Neuronal stem cell (in vitro differentiated cells): ENCODE data around the gene CNTF.
A peak's percentile ranks its signal among the peaks of the same experiment; 100 is the strongest.

Experiments used
- DNase-seq: peaks from one replicate; pipeline ENCODE4 v3.0.0-alpha.2; 2013; ENCODE audit warnings: low spot score
- H2AFZ ChIP-seq: one replicate; pipeline ENCODE4 v1.6.1; 2013; ENCODE audit warnings: mild to moderate bottlenecking, low read length, inconsistent platforms
- H2AK5ac ChIP-seq: 2 replicates; pipeline ENCODE4 v1.6.1; 2013; ENCODE audit warnings: low read depth, mild to moderate bottlenecking, inconsistent platforms, low read length, moderate library complexity, mixed read lengths
- H2BK120ac ChIP-seq: 2 replicates; pipeline ENCODE4 v1.6.1; 2013; ENCODE audit warnings: low read depth, mild to moderate bottlenecking, inconsistent platforms, low read length, moderate library complexity, mixed read lengths
- H2BK12ac ChIP-seq: one replicate; pipeline ENCODE4 v1.6.1; 2013; ENCODE audit warnings: low read length, inconsistent platforms
- H2BK15ac ChIP-seq: 2 replicates; pipeline ENCODE4 v1.6.1; 2013; ENCODE audit warnings: mild to moderate bottlenecking, low read length, inconsistent platforms, mixed read lengths
- H2BK5ac ChIP-seq: one replicate; pipeline ENCODE4 v1.6.1; 2013; ENCODE audit warnings: inconsistent platforms, mild to moderate bottlenecking, low read length, moderate library complexity
- H3K14ac ChIP-seq: one replicate; pipeline ENCODE4 v1.6.1; 2013; ENCODE audit warnings: low read length, inconsistent platforms
- H3K18ac ChIP-seq: 2 replicates; pipeline ENCODE4 v1.6.1; 2013; ENCODE audit warnings: low read length, inconsistent platforms
- H3K23ac ChIP-seq: 2 replicates; pipeline ENCODE4 v1.6.1; 2013; ENCODE audit warnings: low read depth, mild to moderate bottlenecking, mixed read lengths, low read length, inconsistent platforms; ENCODE audit not compliant: poor library complexity
- H3K27ac ChIP-seq: replicated peaks from 3 replicates; pipeline ENCODE4 v1.5.1; 2013; ENCODE audit warnings: low read length, inconsistent platforms
- H3K27me3 ChIP-seq, 3 experiments: 2 replicates each; pipeline ENCODE4 v1.6.1; 2013; ENCODE audit warnings: low read length in 3 of 3, mild to moderate bottlenecking in 2 of 3, inconsistent platforms in 1 of 3, low read depth in 1 of 3, mixed read lengths in 1 of 3, moderate library complexity in 1 of 3; ENCODE audit not compliant: control insufficient read depth in 3 of 3, insufficient read depth in 3 of 3
- H3K36me3 ChIP-seq, 2 donors: replicated peaks in 1 of 2; 2 replicates each; pipeline ENCODE4 v1.6.1; 2013; ENCODE audit warnings: low read length in 2 of 2; ENCODE audit not compliant: control insufficient read depth in 2 of 2, insufficient read depth in 2 of 2
- H3K4ac ChIP-seq: 2 replicates; pipeline ENCODE4 v1.6.1; 2013; ENCODE audit warnings: inconsistent platforms, mild to moderate bottlenecking, low read length, moderate library complexity
- H3K4me1 ChIP-seq, 2 donors: 1 replicate in 1 of 2; 2 replicates in 1 of 2; pipeline ENCODE4 v1.6.1; 2013; ENCODE audit warnings: low read length in 2 of 2, low read depth in 1 of 2; ENCODE audit not compliant: control insufficient read depth in 2 of 2, insufficient read depth in 1 of 2
- H3K4me2 ChIP-seq: one replicate; pipeline ENCODE4 v1.6.1; 2013; ENCODE audit warnings: mild to moderate bottlenecking, low read length, inconsistent platforms; ENCODE audit not compliant: insufficient read depth, poor library complexity, severe bottlenecking
- H3K4me3 ChIP-seq, 2 donors: 2 replicates each; pipeline ENCODE4 v1.5.1; 2013; ENCODE audit warnings: low read length in 2 of 2, mild to moderate bottlenecking in 2 of 2, inconsistent platforms in 1 of 2, moderate library complexity in 1 of 2
- H3K79me1 ChIP-seq: one replicate; pipeline ENCODE4 v1.6.1; 2013; ENCODE audit warnings: low read depth, mild to moderate bottlenecking, inconsistent platforms, low read length, moderate library complexity
- H3K9ac ChIP-seq: one replicate; pipeline ENCODE4 v1.6.1; 2013; ENCODE audit warnings: mild to moderate bottlenecking, low read depth, low read length, inconsistent platforms; ENCODE audit not compliant: poor library complexity
- H3K9me3 ChIP-seq, 2 donors: replicated peaks in 1 of 2; 2 replicates each; pipeline versions ENCODE3 to v1.6.1; 2013; ENCODE audit warnings: low read length in 2 of 2, mild to moderate bottlenecking in 2 of 2, inconsistent platforms in 1 of 2, low read depth in 1 of 2, mixed read lengths in 1 of 2, moderate library complexity in 1 of 2; ENCODE audit not compliant: control insufficient read depth in 2 of 2, insufficient read depth in 1 of 2
- H4K8ac ChIP-seq: one replicate; pipeline ENCODE4 v1.6.1; 2013; ENCODE audit warnings: low read depth, mild to moderate bottlenecking, inconsistent platforms, low read length, moderate library complexity
- H4K91ac ChIP-seq: one replicate; pipeline ENCODE4 v1.6.1; 2013; ENCODE audit warnings: low read length, low read depth, mild to moderate bottlenecking, inconsistent platforms; ENCODE audit not compliant: poor library complexity
- WGBS, 2 donors: extraction: QIAGEN DNeasy Blood & Tissue Kit; methylation state at CpG; one replicate each; pipeline ENCODE4 v1.1.7; 2013; ENCODE audit warnings: missing lambda C conversion rate in 2 of 2, mixed read lengths in 1 of 2; ENCODE audit not compliant: insufficient read length in 2 of 2, insufficient replicate concordance in 1 of 2; ENCODE audit errors: extremely low coverage in 2 of 2; 5-methylcytosine and 5-hydroxymethylcytosine counted together

CNTF gene

GRCh38 chr11:58639103-58639502 lies 16.6 kb downstream of the CNTF start:
- H3K4me2 ChIP-seq, result no peak overlapping the region
- H4K8ac ChIP-seq, result no peak overlapping the region
- no peak overlapping the region for H3K4ac ChIP-seq
- H2BK12ac ChIP-seq, result no peak overlapping the region
- no CpG with 5 or more reads among the region's 6 CpGs for WGBS, 2 donors
- H2AK5ac ChIP-seq, result peak overlapping the region; percentile 7
- H3K79me1 ChIP-seq, result no peaks in the 10 kb centered on the region
- H2BK5ac ChIP-seq, result no peak overlapping the region
- H3K36me3 ChIP-seq, result no peaks in the 10 kb centered on the region
- no peak overlapping the region for H3K9ac ChIP-seq
- no peak overlapping the region for H3K27ac ChIP-seq
- no peak overlapping the region for H4K91ac ChIP-seq
- no peak overlapping the region for H2AFZ ChIP-seq
- no peak overlapping the region for H2BK15ac ChIP-seq
- H3K23ac ChIP-seq, result no peak overlapping the region
- no peak overlapping the region for H3K18ac ChIP-seq
- peaks cover 0 to 6% (median 0%) of the 10 kb centered on the region in 3 experiments for H3K27me3 ChIP-seq
- H3K4me3 ChIP-seq, result no peak overlapping the region
- peaks cover 0 to 1% of the 10 kb centered on the region in 2 donors for H3K4me1 ChIP-seq
- H3K14ac ChIP-seq, result no peak overlapping the region
- no peak overlapping the region for H2BK120ac ChIP-seq
- no peak for DNase-seq
- H3K9me3 ChIP-seq, result no peaks in the 10 kb centered on the region

DNA sequence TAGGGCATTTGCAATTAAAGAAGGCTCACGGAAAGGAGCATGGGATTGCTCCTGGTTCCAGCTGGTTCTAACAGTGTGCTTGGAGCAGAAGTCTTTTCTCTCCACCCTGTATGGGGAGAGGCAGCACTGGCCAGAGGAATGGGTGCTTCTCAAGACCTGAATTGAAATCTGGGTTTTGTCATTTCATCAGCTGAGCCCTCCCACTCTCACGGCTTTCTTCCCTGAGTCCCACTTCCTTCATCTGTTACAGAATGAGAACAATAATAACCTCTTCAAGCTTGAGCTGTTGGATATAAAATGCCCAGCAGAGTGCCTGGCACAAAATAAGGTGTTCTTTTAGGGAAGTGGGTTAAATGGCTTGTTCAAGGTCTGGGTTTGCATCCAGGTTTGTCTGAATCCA lies 17.2 kb downstream of the CNTF start:
- Histone ChIP-seq H3K14ac (no peak overlapping the region), H4K91ac (no peak overlapping the region), H3K4me2 (no peak overlapping the region), H2AFZ (no peak overlapping the region), H3K18ac (no peak overlapping the region), H2BK15ac (no peak overlapping the region), H2BK12ac (no peak overlapping the region), H3K9ac (no peak overlapping the region), H3K4ac (no peak overlapping the region), H3K4me1 (peaks cover 0 to 1% of the 10 kb centered on the region in 2 donors), H3K27me3 (peaks cover 0 to 6% (median 0%) of the 10 kb centered on the region in 3 experiments), H2BK5ac (no peak overlapping the region), H3K9me3 (no peaks in the 10 kb centered on the region), H4K8ac (no peak overlapping the region), H3K23ac (no peak overlapping the region), H3K4me3 (no peak overlapping the region), H2BK120ac (no peak overlapping the region), H3K27ac (no peak overlapping the region), H3K79me1 (no peaks in the 10 kb centered on the region), H3K36me3 (no peaks in the 10 kb centered on the region), H2AK5ac (no peak overlapping the region)
- no peak for DNase-seq
- no CpG with 5 or more reads among the region's 2 CpGs for WGBS, 2 donors

GRCh38 chr11:58640386-58641023 lies 18.0 kb downstream of the CNTF start:
- Histone ChIP-seq H2BK5ac (no peak overlapping the region), H3K36me3 (no peaks in the 10 kb centered on the region), H3K9me3 (peaks cover 0 to 2% of the 10 kb centered on the region in 2 donors), H3K14ac (no peak overlapping the region), H2AFZ (no peak overlapping the region), H4K91ac (no peak overlapping the region), H3K4me2 (no peak overlapping the region), H3K9ac (no peak overlapping the region), H3K18ac (no peak overlapping the region), H2BK12ac (no peak overlapping the region), H3K27me3 (peaks cover 0 to 6% (median 0%) of the 10 kb centered on the region in 3 experiments), H3K4me3 (no peak overlapping the region), H3K27ac (no peak overlapping the region), H3K79me1 (no peaks in the 10 kb centered on the region), H3K23ac (no peak overlapping the region), H3K4me1 (peaks cover 0 to 1% of the 10 kb centered on the region in 2 donors), H2AK5ac (no peak overlapping the region), H2BK120ac (no peak overlapping the region), H2BK15ac (no peak overlapping the region), H4K8ac (no peak overlapping the region), H3K4ac (no peak overlapping the region)
- DNase-seq, result no peak
- WGBS, 2 donors, result no CpG with 5 or more reads among the region's 1 CpG

GRCh38 chr11:58641341-58641740 lies 18.9 kb downstream of the CNTF start:
- Histone ChIP-seq H4K8ac (no peak overlapping the region), H3K18ac (no peak overlapping the region), H3K14ac (no peak overlapping the region), H3K9ac (no peak overlapping the region), H2BK15ac (no peak overlapping the region), H3K27ac (no peak overlapping the region), H3K4me3 (no peak overlapping the region), H2BK12ac (no peak overlapping the region), H2AFZ (no peak overlapping the region), H2AK5ac (no peak overlapping the region), H3K4me1 (peaks cover 0 to 1% of the 10 kb centered on the region in 2 donors), H2BK120ac (no peak overlapping the region), H3K23ac (no peak overlapping the region), H2BK5ac (no peak overlapping the region), H3K9me3 (peaks cover 2 to 4% of the 10 kb centered on the region in 2 donors), H3K4ac (no peak overlapping the region), H3K27me3 (peaks cover 0 to 6% (median 0%) of the 10 kb centered on the region in 3 experiments), H3K79me1 (no peaks in the 10 kb centered on the region), H4K91ac (no peak overlapping the region), H3K4me2 (no peak overlapping the region), H3K36me3 (no peaks in the 10 kb centered on the region)
- no CpG with 5 or more reads among the region's 3 CpGs for WGBS, 2 donors
- DNase-seq, result no peak
